Fibroblast of villous mesenchyme (primary cell): ENCODE results near the gene ATP6V0A1. TPM values are rescaled to one million over a fixed set of nuclear protein-coding genes. Genes with fewer than 3 reads are reported as not detected.
"Not testable (repeated sequence)": the region's sequence is repeated elsewhere in the genome, so short reads cannot be mapped to it uniquely, and the experiment has no call there.

Experiments used
- DNase-seq: peaks from one replicate; pipeline ENCODE4 v3.0.0-alpha.2; 2010; ENCODE audit warnings: low read depth
- H3K4me3 ChIP-seq: 2 replicates; pipeline ENCODE4 v1.5.1; 2011; ENCODE audit warnings: low read depth, mild to moderate bottlenecking, low read length
- CTCF ChIP-seq: IDR thresholded peaks from 2 replicates; pipeline ENCODE4 v1.5.1; 2012; ENCODE audit warnings: low read depth, mild to moderate bottlenecking, low read length; ENCODE audit not compliant: insufficient read depth
- total RNA-seq: library from RNA; depleted of rRNA; stranded (reverse); fragments of >200 nt; gene quantifications from 2 replicates; pipeline ENCODE4 v1.2.3, GENCODE V29; 2012

The ATP6V0A1 gene
- total RNA-seq, 1 donor: 82.5 TPM

GRCh38 chr17:42438600-42439567 lies 19.8 kb upstream of the ATP6V0A1 start:
- DNase-seq: peak; percentile 43
- peak; percentile 58 for TF ChIP-seq CTCF
- no peak overlapping the region for H3K4me3 ChIP-seq

- TF ChIP-seq CTCF: no peak
- no peak for DNase-seq
- no peak overlapping the region for H3K4me3 ChIP-seq
Observed at GRCh38 chr17:42441371-42442195, 17.1 kb upstream of the ATP6V0A1 start.

GRCh38 chr17:42442196-42442565 lies 16.5 kb upstream of the ATP6V0A1 start:
- no peak for DNase-seq
- H3K4me3 ChIP-seq: no peak overlapping the region
- no peak for TF ChIP-seq CTCF

GRCh38 chr17:42449176-42449575 lies 9.5 kb upstream of the ATP6V0A1 start:
- DNase-seq, H3K4me3 ChIP-seq: not testable (repeated sequence)

GRCh38 chr17:42449838-42450237 lies 8.8 kb upstream of the ATP6V0A1 start:
- H3K4me3 ChIP-seq: not testable (repeated sequence)
- DNase-seq: peak; percentile 13

- DNase-seq, H3K4me3 ChIP-seq: not testable (repeated sequence)
Observed at GRCh38 chr17:42451270-42451669, 7.4 kb upstream of the ATP6V0A1 start.

GRCh38 chr17:42453439-42453838 lies 5.2 kb upstream of the ATP6V0A1 start:
- no peak for DNase-seq
- H3K4me3 ChIP-seq: no peak overlapping the region
- no peak for TF ChIP-seq CTCF

GRCh38 chr17:42454987-42455386 lies 3.7 kb upstream of the ATP6V0A1 start:
- not testable (repeated sequence) for DNase-seq

More at GRCh38 chr17:42454987-42455386, 3.7 kb upstream of the ATP6V0A1 start:
- not testable (repeated sequence) for H3K4me3 ChIP-seq
